ENCODE results near the gene KRT3. TPM values are rescaled to one million over a fixed set of nuclear protein-coding genes. Genes with fewer than 3 reads are reported as not detected.
A peak's percentile ranks its signal among the peaks of the same experiment; 100 is the strongest.

The KRT3 gene
- polyA plus RNA-seq, 3 donors = not detected

- no peaks in the 10 kb centered on the region for H3K79me2 ChIP-seq (ENCODE audit: insufficient read depth, low read length)
- H3K4me2 ChIP-seq (replicated peaks; ENCODE audit: extremely low read depth, low read length, poor library complexity, severe bottlenecking) = no peak overlapping the region
- Mint-ChIP-seq H3K36me3 (no peaks in the 10 kb centered on the region), H3K4me3 (no peak overlapping the region), H3K27ac (peak overlapping the region in 1 of 7 donors; percentile 42), H3K9me3 (peaks cover 0 to 2% (median 0%) of the 10 kb centered on the region in 7 donors), H3K27me3 (ENCODE audit: low read depth in 3 of 3) (peaks cover 5 to 13% (median 9%) of the 10 kb centered on the region in 3 donors), H3K4me1 (no peaks in the 10 kb centered on the region)
- H2AFZ ChIP-seq (ENCODE audit: insufficient read depth, low read depth, low read length, poor library complexity, severe bottlenecking) = no peak overlapping the region
- no peak overlapping the region for H3K27ac ChIP-seq (ENCODE audit: low read depth in 1 of 2, low read length in 2 of 2)
- no peaks in the 10 kb centered on the region for H3K9me3 ChIP-seq (replicated peaks in 1 of 2; ENCODE audit: control insufficient read depth in 1 of 2, insufficient read depth in 1 of 2, low read length in 2 of 2)
- H3K4me1 ChIP-seq (ENCODE audit: control insufficient read depth in 1 of 2, insufficient read depth in 2 of 2, low read length in 2 of 2) = no peaks in the 10 kb centered on the region
- H4K20me1 ChIP-seq (ENCODE audit: insufficient read depth, low read length) = no peaks in the 10 kb centered on the region
- intact Hi-C loops (cut with micrococcal nuclease) = no loop called here
- 32% methylated on average over 10 of the region's 16 CpGs for WGBS (ENCODE audit: insufficient coverage)
- no peaks in the 10 kb centered on the region for H3K36me3 ChIP-seq (replicated peaks in 1 of 2; ENCODE audit: control insufficient read depth in 1 of 2, insufficient read depth in 2 of 2, low read length in 2 of 2)
- no peaks in the 10 kb centered on the region for H3K27me3 ChIP-seq (ENCODE audit: control insufficient read depth in 2 of 2, insufficient read depth in 2 of 2, low read length in 2 of 2)
- no peak for TF ChIP-seq CTCF (IDR thresholded peaks at IDR 0.05)
- no peak overlapping the region for H3K4me3 ChIP-seq (replicated peaks in 1 of 3; ENCODE audit: low read depth in 2 of 3, low read length in 3 of 3)
- no peak overlapping the region for H3K9ac ChIP-seq (ENCODE audit: insufficient read depth, low read length, poor library complexity, severe bottlenecking)
- DNase-seq = no peak
Observed at GRCh38 chr12:52741375-52742195, 54.3 kb downstream of the KRT3 start.

- DNase-seq = no peak
Observed at GRCh38 chr12:52740584-52740983, 55.3 kb downstream of the KRT3 start.

More at GRCh38 chr12:52740584-52740983, 55.3 kb downstream of the KRT3 start:
- H3K4me3 ChIP-seq (replicated peaks in 1 of 3; ENCODE audit: low read depth in 2 of 3, low read length in 3 of 3) = no peak overlapping the region
- Mint-ChIP-seq H3K4me1 (no peaks in the 10 kb centered on the region), H3K4me3 (no peak overlapping the region), H3K36me3 (no peaks in the 10 kb centered on the region), H3K27me3 (ENCODE audit: low read depth in 3 of 3) (peaks cover 2 to 13% (median 6%) of the 10 kb centered on the region in 3 donors), H3K27ac (no peak overlapping the region), H3K9me3 (peaks cover 0 to 2% (median 0%) of the 10 kb centered on the region in 7 donors)
- no peak overlapping the region for H2AFZ ChIP-seq (ENCODE audit: insufficient read depth, low read depth, low read length, poor library complexity, severe bottlenecking)
- H3K9ac ChIP-seq (ENCODE audit: insufficient read depth, low read length, poor library complexity, severe bottlenecking) = no peak overlapping the region
- H3K27me3 ChIP-seq (ENCODE audit: control insufficient read depth in 2 of 2, insufficient read depth in 2 of 2, low read length in 2 of 2) = no peaks in the 10 kb centered on the region
- no peaks in the 10 kb centered on the region for H3K4me1 ChIP-seq (ENCODE audit: control insufficient read depth in 1 of 2, insufficient read depth in 2 of 2, low read length in 2 of 2)
- no peak overlapping the region for H3K4me2 ChIP-seq (replicated peaks; ENCODE audit: extremely low read depth, low read length, poor library complexity, severe bottlenecking)
- H4K20me1 ChIP-seq (ENCODE audit: insufficient read depth, low read length) = no peaks in the 10 kb centered on the region
- no peaks in the 10 kb centered on the region for H3K79me2 ChIP-seq (ENCODE audit: insufficient read depth, low read length)
- H3K36me3 ChIP-seq (replicated peaks in 1 of 2; ENCODE audit: control insufficient read depth in 1 of 2, insufficient read depth in 2 of 2, low read length in 2 of 2) = no peaks in the 10 kb centered on the region
- no peak for TF ChIP-seq CTCF (IDR thresholded peaks at IDR 0.05)
- intact Hi-C loops (cut with micrococcal nuclease) = no loop called here
- no peaks in the 10 kb centered on the region for H3K9me3 ChIP-seq (replicated peaks in 1 of 2; ENCODE audit: control insufficient read depth in 1 of 2, insufficient read depth in 1 of 2, low read length in 2 of 2)
- H3K27ac ChIP-seq (ENCODE audit: low read depth in 1 of 2, low read length in 2 of 2) = no peak overlapping the region
